Effector CD8-positive, alpha-beta T cell (primary cell): ENCODE data around the gene CEACAM6.
"Not testable (repeated sequence)": the region's sequence is repeated elsewhere in the genome, so short reads cannot be mapped to it uniquely, and the experiment has no call there.

Experiments
- DNase-seq: peaks from one replicate; lab custom pipeline; 2025; lab: John Stamatoyannopoulos, UW
- total RNA-seq, 4 experiments: gene quantifications; one replicate each; lab custom pipeline; 2026; lab: John Stamatoyannopoulos, UW

Gene CEACAM6
- 0 reads per million in 4 experiments for total RNA-seq

- DNase-seq: no peak
Measured at GRCh38 chr19:41755328-41755913, at the start of gene CEACAM6. Gene CEACAM6, plus strand, starts transcription at chr19:41755530. Its CDS starts 109 bp downstream, at chr19:41755639.

- peak; percentile 53 for DNase-seq
Measured at GRCh38 chr19:41706741-41707501, 48.4 kb upstream of the CEACAM6 start.

- DNase-seq: no peak
Measured at GRCh38 chr19:41707502-41707812, 47.9 kb upstream of the CEACAM6 start.

- DNase-seq: no peak
Measured at GRCh38 chr19:41707871-41708371, 47.4 kb upstream of the CEACAM6 start.

GRCh38 chr19:41708481-41708880 lies 46.8 kb upstream of the CEACAM6 start, which contains the start of gene CEACAM5:
Gene CEACAM5, plus strand, starts transcription at chr19:41708626. Its CDS starts 106 bp downstream, at chr19:41708732.
- no peak for DNase-seq

- not testable (repeated sequence) for DNase-seq
Measured at GRCh38 chr19:41709516-41709915, 45.8 kb upstream of the CEACAM6 start.

GRCh38 chr19:41709951-41710645 lies 45.2 kb upstream of the CEACAM6 start:
- no peak for DNase-seq

GRCh38 chr19:41711376-41712261 lies 43.7 kb upstream of the CEACAM6 start:
- no peak for DNase-seq

GRCh38 chr19:41714598-41714997 lies 40.7 kb upstream of the CEACAM6 start:
- DNase-seq: no peak

- no peak for DNase-seq
Measured at GRCh38 chr19:41718761-41719160, 36.6 kb upstream of the CEACAM6 start.

GRCh38 chr19:41720103-41720502 lies 35.2 kb upstream of the CEACAM6 start:
- no peak for DNase-seq

GRCh38 chr19:41726493-41726892 lies 28.8 kb upstream of the CEACAM6 start:
- no peak for DNase-seq

GRCh38 chr19:41734156-41734555 lies 21.2 kb upstream of the CEACAM6 start:
- DNase-seq: no peak

- no peak for DNase-seq
Measured at GRCh38 chr19:41734585-41734984, 20.7 kb upstream of the CEACAM6 start.

GRCh38 chr19:41735071-41735600 lies 20.2 kb upstream of the CEACAM6 start:
- DNase-seq: no peak

GRCh38 chr19:41739361-41739760 lies 16.0 kb upstream of the CEACAM6 start:
- DNase-seq: no peak

- DNase-seq: no peak
Measured at GRCh38 chr19:41740415-41741243, 14.7 kb upstream of the CEACAM6 start.

GRCh38 chr19:41741244-41741554 lies 14.1 kb upstream of the CEACAM6 start:
- DNase-seq: no peak

- DNase-seq: no peak
Measured at GRCh38 chr19:41744850-41745249, 10.5 kb upstream of the CEACAM6 start.

- no peak for DNase-seq
Measured at GRCh38 chr19:41745756-41746155, 9.6 kb upstream of the CEACAM6 start.
